HCT116 (cell line): ENCODE measurements around the gene IRF4. TPM values are rescaled to one million over a fixed set of nuclear protein-coding genes. Genes with fewer than 3 reads are reported as not detected.

Experiments used
- ATAC-seq: fragments of 200-7000 bp; cut with Tn5 transposase; 2 replicates; pipeline ENCODE4 v1.9.1; 2020; ENCODE audit warnings: mild to moderate bottlenecking, moderate library complexity
- BruUV-seq: library from RNA; stranded (reverse); fragments of 400-500 nt; replicated peaks from 2 replicates; lab custom pipeline; 2021; lab: Mats Ljungman, UMichigan
- CTCF ChIA-PET: fragments of 300-600 bp; sonication (Branson Sonifier 250); formaldehyde crosslinking; loops from one replicate; lab custom pipeline; 2021; ENCODE audit warnings: antibody characterized with exemption; lab: Charles Lee
- POLR2A ChIA-PET: fragments of 300-600, 350-600 bp; sonication (Branson Sonifier 250); formaldehyde crosslinking; loops from one replicate; lab custom pipeline; 2021; ENCODE audit warnings: antibody characterized with exemption; lab: Charles Lee
- RAD21 ChIA-PET, 2 experiments: fragments of 300-600 bp; sonication (Branson Sonifier 250); formaldehyde crosslinking; loops; one replicate each; lab custom pipeline; 2023; ENCODE audit warnings: low total read pairs in 2 of 2; ENCODE audit not compliant: uncharacterized antibody in 2 of 2, unreplicated experiment in 2 of 2, low non-redundant PET in 1 of 2; lab: Charles Lee
- DNase-seq: peaks from one replicate; pipeline ENCODE4 v3.0.0-alpha.2; 2010; ENCODE audit warnings: low read depth, low spot score
- H2AFZ ChIP-seq: fragments of 200-600 bp; shearing (Covaris generic), sonication (generic); 2 replicates; pipeline ENCODE4 v1.6.1; 2017; ENCODE audit warnings: low read depth, mixed run types, mixed read lengths, antibody characterized with exemption, low read length; ENCODE audit not compliant: poor library complexity, severe bottlenecking
- H3K27ac ChIP-seq: 2 replicates; pipeline ENCODE4 v1.5.1; 2012; ENCODE audit warnings: low read depth, low read length
- H3K27me3 ChIP-seq: fragments of 200-600 bp; sonication (generic); 2 replicates; pipeline ENCODE4 v1.6.1; 2016; ENCODE audit warnings: mixed run types, low read length, mixed read lengths; ENCODE audit not compliant: insufficient read depth
- H3K36me3 ChIP-seq, 2 experiments: fragments of 200-500 bp in 1 of 2; fragments of 200-600 bp in 1 of 2; sonication (Bioruptor generic) in 1 of 2; sonication (generic) in 1 of 2; 2 replicates each; pipeline versions ENCODE4 v1.5.1 to v1.6.1; 2014 to 2016; ENCODE audit warnings: low read length in 2 of 2, inconsistent platforms in 1 of 2, mixed read lengths in 1 of 2, mixed run types in 1 of 2; ENCODE audit not compliant: insufficient read depth in 2 of 2, control insufficient read depth in 1 of 2
- H3K4me1 ChIP-seq, 2 experiments: fragments of 200-600 bp in 1 of 2; sonication (generic) in 1 of 2; 2 replicates each; pipeline versions ENCODE4 v1.5.1 to v1.6.1; 2012 to 2017; ENCODE audit warnings: low read length in 2 of 2, inconsistent platforms in 1 of 2, mild to moderate bottlenecking in 1 of 2, mixed read lengths in 1 of 2, mixed run types in 1 of 2, moderate library complexity in 1 of 2; ENCODE audit not compliant: insufficient read depth in 2 of 2, control insufficient read depth in 1 of 2
- H3K4me2 ChIP-seq: fragments of 200-600 bp; sonication (generic); 2 replicates; pipeline ENCODE4 v1.6.1; 2017; ENCODE audit warnings: mixed run types, low read length, mixed read lengths
- H3K4me3 ChIP-seq, 2 experiments: fragments of 200-600 bp in 1 of 2; sonication (generic) in 1 of 2; replicated peaks in 1 of 2; 2 replicates each; pipeline ENCODE4 v1.5.1; 2011 to 2016; ENCODE audit warnings: low read length in 2 of 2, control low read depth in 1 of 2, low read depth in 1 of 2, mild to moderate bottlenecking in 1 of 2, mixed read lengths in 1 of 2, mixed run types in 1 of 2
- H3K79me2 ChIP-seq: fragments of 200-600 bp; sonication (generic); 2 replicates; pipeline ENCODE4 v1.6.1; 2017; ENCODE audit warnings: mild to moderate bottlenecking, mixed run types, low read length, moderate library complexity, mixed read lengths; ENCODE audit not compliant: insufficient read depth
- H3K9ac ChIP-seq: fragments of 200-600 bp; sonication (generic); 2 replicates; pipeline ENCODE4 v1.6.1; 2016; ENCODE audit warnings: low read length, mixed read lengths
- H3K9me2 ChIP-seq: fragments of 200-600 bp; sonication (generic), shearing (Covaris generic); 2 replicates; pipeline ENCODE4 v1.6.1; 2017; ENCODE audit warnings: mixed run types, mild to moderate bottlenecking, moderate library complexity; ENCODE audit not compliant: insufficient read depth
- H3K9me3 ChIP-seq, 2 experiments: fragments of 200-500 bp in 1 of 2; fragments of 200-600 bp in 1 of 2; sonication (Bioruptor generic) in 1 of 2; sonication (generic) in 1 of 2; 2 replicates each; pipeline ENCODE4 v1.6.1; 2014 to 2017; ENCODE audit warnings: low read length in 2 of 2, mixed read lengths in 2 of 2, inconsistent platforms in 1 of 2, low read depth in 1 of 2, mild to moderate bottlenecking in 1 of 2, mixed run types in 1 of 2, moderate library complexity in 1 of 2; ENCODE audit not compliant: control insufficient read depth in 1 of 2, insufficient read depth in 1 of 2
- H4K20me1 ChIP-seq: fragments of 200-600 bp; sonication (generic), shearing (Covaris generic); 2 replicates; pipeline ENCODE4 v1.6.1; 2017; ENCODE audit warnings: mixed run types, mild to moderate bottlenecking, moderate library complexity; ENCODE audit not compliant: insufficient read depth
- CBX3 ChIP-seq: IDR thresholded peaks from 2 replicates; pipeline ENCODE4 v1.6.1; 2012; ENCODE audit warnings: low read depth
- CEBPB ChIP-seq: IDR thresholded peaks from 2 replicates; pipeline ENCODE4 v1.6.1; 2012; ENCODE audit warnings: low read depth
- CTCF ChIP-seq, 3 experiments: fragments of 200-600 bp in 1 of 3; sonication (generic) in 1 of 3; IDR thresholded peaks in 2 of 3; conservative IDR thresholded peaks in 1 of 3; 2 replicates each; pipeline ENCODE4 v1.5.1; 2012 to 2017; ENCODE audit warnings: low read depth in 2 of 3, low read length in 2 of 3, antibody characterized with exemption in 1 of 3, borderline replicate concordance in 1 of 3, control low read depth in 1 of 3, mild to moderate bottlenecking in 1 of 3, mixed read lengths in 1 of 3, mixed run types in 1 of 3, moderate library complexity in 1 of 3; ENCODE audit not compliant: insufficient read depth in 1 of 3
- ELF1 ChIP-seq: IDR thresholded peaks from 2 replicates; pipeline ENCODE4 v1.6.1; 2012; ENCODE audit warnings: low read depth, borderline replicate concordance
- EZH2 ChIP-seq: fragments of 200-600 bp; sonication (generic); IDR thresholded peaks from 2 replicates; pipeline ENCODE4 v1.6.1; 2017; ENCODE audit warnings: antibody characterized with exemption, mixed run types
- EZH2phosphoT487 ChIP-seq: fragments of 200-600 bp; IDR thresholded peaks from 2 replicates; pipeline ENCODE4 v1.6.1; 2018; ENCODE audit warnings: antibody characterized with exemption, borderline replicate concordance
- JUND ChIP-seq: IDR thresholded peaks from 2 replicates; pipeline ENCODE4 v1.6.1; 2012
- POLR2A ChIP-seq: IDR thresholded peaks from 2 replicates; pipeline ENCODE4 v1.7.0; 2011; ENCODE audit warnings: borderline replicate concordance; ENCODE audit not compliant: insufficient read depth, insufficient read length; ENCODE audit errors: extremely low read depth
- RAD21 ChIP-seq: IDR thresholded peaks from 2 replicates; pipeline ENCODE4 v1.6.1; 2012; ENCODE audit warnings: low read depth, mild to moderate bottlenecking
- REST ChIP-seq: IDR thresholded peaks from 2 replicates; pipeline ENCODE4 v1.6.1; 2012; ENCODE audit warnings: low read depth
- SP1 ChIP-seq: IDR thresholded peaks from 2 replicates; pipeline ENCODE4 v1.6.1; 2012; ENCODE audit warnings: low read depth
- SRF ChIP-seq: IDR thresholded peaks from 2 replicates; pipeline ENCODE4 v1.6.1; 2012; ENCODE audit warnings: low read depth
- TCF7L2 ChIP-seq: IDR thresholded peaks from 2 replicates; pipeline ENCODE4 v1.7.0; 2011; ENCODE audit warnings: borderline replicate concordance, inconsistent platforms; ENCODE audit not compliant: insufficient read depth, insufficient read length; ENCODE audit errors: extremely low read depth
- YY1 ChIP-seq: IDR thresholded peaks from 2 replicates; pipeline ENCODE4 v1.6.1; 2011; ENCODE audit warnings: low read length, low read depth, moderate library complexity, mild to moderate bottlenecking; ENCODE audit not compliant: insufficient replicate concordance; ENCODE audit errors: extremely low read depth
- ZBTB33 ChIP-seq: IDR thresholded peaks from 2 replicates; pipeline ENCODE4 v1.6.1; 2011; ENCODE audit warnings: mild to moderate bottlenecking, low read length, moderate library complexity; ENCODE audit not compliant: insufficient replicate concordance; ENCODE audit errors: extremely low read depth
- ZFX ChIP-seq: fragments of 450-650 bp; IDR thresholded peaks from 2 replicates; pipeline ENCODE4 v1.6.1; 2017
- ZNF274 ChIP-seq: fragments of 200-500 bp; sonication (Bioruptor generic); IDR thresholded peaks from 2 replicates; pipeline ENCODE4 v1.6.1; 2014; ENCODE audit warnings: mild to moderate bottlenecking, low read depth, low read length, inconsistent platforms
- intact Hi-C: fragments of 100-400 bp; cut with micrococcal nuclease; formaldehyde crosslinking; loops from 2 replicates; pipeline ENCODE4 v1.10.0; 2022
- total RNA-seq: library from RNA; stranded (reverse); gene quantifications from one replicate; pipeline ENCODE4 v1.2.1, GENCODE V29; 2021; ENCODE audit not compliant: unreplicated experiment

IRF4 gene
- total RNA-seq, 1 experiment from 2014 or later, result 1.2 TPM

GRCh38 chr6:401239-401993 lies 9.9 kb downstream of the IRF4 start:
- DNase-seq, result no peak
- H3K9me3 ChIP-seq, result no peaks in the 10 kb centered on the region; a peak in 1 of 4 replicates
- no peak overlapping the region for H3K27ac ChIP-seq
- no peaks in the 10 kb centered on the region for H3K79me2 ChIP-seq
- peaks cover 12% of the 10 kb centered on the region; the same call in 1 of the 2 replicates for H3K27me3 ChIP-seq
- no TSS peak for BruUV-seq
- ChIA-PET RAD21 (no interaction called here), CTCF (no interaction called here), POLR2A (no interaction called here)
- no peak for ATAC-seq
- TF ChIP-seq REST (no peak), JUND (no peak), CBX3 (no peak), ELF1 (no peak), YY1 (no peak), CTCF (IDR thresholded peaks at IDR 0.05 in 2 of 3, conservative IDR thresholded peaks at IDR 0.05 in 1 of 3; ENCODE audit: borderline replicate concordance in 1 of 3, insufficient read depth in 1 of 3, low read depth in 2 of 3, low read length in 2 of 3) (no peak), EZH2 (no peak), TCF7L2 (no peak), SP1 (no peak), POLR2A (no peak), EZH2phosphoT487 (no peak), CEBPB (no peak), ZBTB33 (no peak), RAD21 (no peak), ZFX (no peak), SRF (no peak), ZNF274 (no peak)
- no peaks in the 10 kb centered on the region for H3K4me1 ChIP-seq
- no peak overlapping the region for H3K4me3 ChIP-seq
- H3K9ac ChIP-seq, result no peak overlapping the region
- no peaks in the 10 kb centered on the region for H4K20me1 ChIP-seq
- no peaks in the 10 kb centered on the region for H3K36me3 ChIP-seq
- H3K9me2 ChIP-seq, result no peaks in the 10 kb centered on the region
- intact Hi-C loops, result no loop called here
- H2AFZ ChIP-seq, result no peak overlapping the region
- no peak overlapping the region for H3K4me2 ChIP-seq
